ENCODE results near the gene RRP1.
A peak's percentile ranks its signal among the peaks of the same experiment; 100 is the strongest.

Gene RRP1

GRCh38 chr21:43789276-43790009, at the start of gene RRP1:
Gene RRP1 (plus strand): TSS chr21:43789577. CDS start chr21:43789630, 53 bp downstream.
- peak; percentile 28 for DNase-seq

- no peak for DNase-seq
These were observed 49.5 kb upstream of the RRP1 start for GRCh38 chr21:43739621-43740435.

GRCh38 chr21:43740497-43741156, 48.8 kb upstream of the RRP1 start:
- DNase-seq, result no peak

- DNase-seq, result no peak
These were observed 47.8 kb upstream of the RRP1 start for GRCh38 chr21:43741423-43742096.

GRCh38 chr21:43743947-43744346, 45.4 kb upstream of the RRP1 start:
- DNase-seq, result no peak

- DNase-seq, result no peak
These were observed 44.7 kb upstream of the RRP1 start for GRCh38 chr21:43744725-43745124.

GRCh38 chr21:43745772-43746517, 43.4 kb upstream of the RRP1 start:
- DNase-seq, result no peak

- DNase-seq, result no peak
These were observed 40.8 kb upstream of the RRP1 start for GRCh38 chr21:43748622-43749021.

- DNase-seq, result no peak
These were observed 39.6 kb upstream of the RRP1 start for GRCh38 chr21:43749651-43750262.

- no peak for DNase-seq
These were observed 38.9 kb upstream of the RRP1 start for GRCh38 chr21:43750339-43751033.

- no peak for DNase-seq
These were observed 37.3 kb upstream of the RRP1 start for GRCh38 chr21:43751955-43752591.

GRCh38 chr21:43752758-43753438, 36.5 kb upstream of the RRP1 start:
- no peak for DNase-seq

GRCh38 chr21:43753439-43753799, 36.0 kb upstream of the RRP1 start:
- DNase-seq, result no peak

GRCh38 chr21:43754948-43755781, 34.2 kb upstream of the RRP1 start:
- DNase-seq, result no peak

GRCh38 chr21:43755820-43756594, 33.4 kb upstream of the RRP1 start:
- no peak for DNase-seq

GRCh38 chr21:43757601-43758000, 31.8 kb upstream of the RRP1 start:
- no peak for DNase-seq

- DNase-seq, result no peak
These were observed 31.2 kb upstream of the RRP1 start for GRCh38 chr21:43758111-43758641.

GRCh38 chr21:43758811-43759210, 30.6 kb upstream of the RRP1 start:
- no peak for DNase-seq
